ENCODE data around the gene ARHGAP26. TPM values are rescaled to one million over a fixed set of nuclear protein-coding genes. Genes with fewer than 3 reads are reported as not detected.

The ARHGAP26 gene
- total and polyA plus RNA-seq, 7 donors, result 2.5 to 28.7 (median 12.0) TPM

DNA sequence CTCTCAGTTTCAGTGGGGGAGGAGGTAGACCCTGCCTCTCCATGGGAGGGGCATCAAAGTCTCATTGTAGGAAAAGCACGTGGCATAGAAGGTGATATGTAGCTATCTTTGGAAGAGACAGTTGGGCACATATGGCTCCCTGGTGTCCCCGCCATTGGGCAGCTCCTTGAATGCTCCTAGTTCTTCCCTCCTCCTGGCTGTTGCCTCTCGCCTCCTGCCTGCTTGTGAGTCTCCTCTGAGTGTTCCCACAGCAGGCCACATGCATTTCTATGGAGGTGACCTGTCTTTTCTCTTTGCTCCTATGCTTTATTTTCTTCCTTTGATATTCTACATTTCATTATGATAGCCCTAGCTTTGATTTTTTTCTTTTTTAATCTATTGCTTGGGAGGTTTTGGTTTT is 138.5 kb downstream of the ARHGAP26 start:
- H3K27ac ChIP-seq, result no peak overlapping the region
- ATAC-seq, result no peak
- H3K36me3 ChIP-seq (ENCODE audit: insufficient read depth in 1 of 2, low read depth in 1 of 2), result peaks cover 2 to 38% of the 10 kb centered on the region in 2 donors
- WGBS, 3 donors, result 77 to 89% (median 78%) methylated on average over 3 of the region's 3 CpGs
- H3K4me1 ChIP-seq, result peaks cover 8% of the 10 kb centered on the region
- no peaks in the 10 kb centered on the region for H3K9me3 ChIP-seq
- TF ChIP-seq, protein P1, sequence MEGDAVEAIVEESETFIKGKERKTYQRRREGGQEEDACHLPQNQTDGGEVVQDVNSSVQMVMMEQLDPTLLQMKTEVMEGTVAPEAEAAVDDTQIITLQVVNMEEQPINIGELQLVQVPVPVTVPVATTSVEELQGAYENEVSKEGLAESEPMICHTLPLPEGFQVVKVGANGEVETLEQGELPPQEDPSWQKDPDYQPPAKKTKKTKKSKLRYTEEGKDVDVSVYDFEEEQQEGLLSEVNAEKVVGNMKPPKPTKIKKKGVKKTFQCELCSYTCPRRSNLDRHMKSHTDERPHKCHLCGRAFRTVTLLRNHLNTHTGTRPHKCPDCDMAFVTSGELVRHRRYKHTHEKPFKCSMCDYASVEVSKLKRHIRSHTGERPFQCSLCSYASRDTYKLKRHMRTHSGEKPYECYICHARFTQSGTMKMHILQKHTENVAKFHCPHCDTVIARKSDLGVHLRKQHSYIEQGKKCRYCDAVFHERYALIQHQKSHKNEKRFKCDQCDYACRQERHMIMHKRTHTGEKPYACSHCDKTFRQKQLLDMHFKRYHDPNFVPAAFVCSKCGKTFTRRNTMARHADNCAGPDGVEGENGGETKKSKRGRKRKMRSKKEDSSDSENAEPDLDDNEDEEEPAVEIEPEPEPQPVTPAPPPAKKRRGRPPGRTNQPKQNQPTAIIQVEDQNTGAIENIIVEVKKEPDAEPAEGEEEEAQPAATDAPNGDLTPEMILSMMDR (IDR thresholded peaks at IDR 0.05), result no peak
- no peak for DNase-seq
- H3K27me3 ChIP-seq (ENCODE audit: insufficient read depth in 3 of 3, low read length in 2 of 3), result no peaks in the 10 kb centered on the region
- H3K4me3 ChIP-seq, result peak overlapping the region; percentile 32
- intact Hi-C loops (cut with DNase I), result no loop called here

DNA sequence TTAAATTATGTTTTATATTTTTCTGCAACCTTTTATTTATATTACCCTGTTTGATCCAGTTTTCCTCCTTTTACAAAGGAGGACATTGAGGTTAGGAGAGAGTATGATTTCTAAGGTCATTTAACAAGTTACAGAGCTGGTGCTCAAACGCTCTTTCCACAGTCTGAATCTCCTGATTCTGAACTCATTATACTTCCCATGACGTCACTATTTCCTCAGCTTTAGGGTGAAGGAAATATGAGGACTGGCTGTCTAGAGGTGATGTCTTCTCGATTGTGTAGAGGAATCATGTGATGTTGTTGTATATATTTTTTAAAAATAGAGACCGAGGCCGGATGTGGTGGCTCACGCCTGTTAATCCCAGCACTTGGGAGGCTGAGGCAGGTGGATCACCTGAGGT is 140.0 kb downstream of the ARHGAP26 start:
- DNase-seq, result no peak
- Histone ChIP-seq H3K27me3 (ENCODE audit: insufficient read depth in 3 of 3, low read length in 2 of 3) (no peaks in the 10 kb centered on the region), H3K4me3 (no peak overlapping the region), H3K9me3 (no peaks in the 10 kb centered on the region), H3K27ac (no peak overlapping the region), H3K4me1 (peaks cover 8% of the 10 kb centered on the region), H3K36me3 (ENCODE audit: insufficient read depth in 1 of 2, low read depth in 1 of 2) (peaks cover 0 to 39% of the 10 kb centered on the region in 2 donors)
- intact Hi-C loops (cut with DNase I), result no loop called here
- TF ChIP-seq, protein P1 (IDR thresholded peaks at IDR 0.05), result no peak
- WGBS, 3 donors, result 83 to 90% (median 90%) methylated on average over 6 of the region's 6 CpGs
- no peak for ATAC-seq

DNA sequence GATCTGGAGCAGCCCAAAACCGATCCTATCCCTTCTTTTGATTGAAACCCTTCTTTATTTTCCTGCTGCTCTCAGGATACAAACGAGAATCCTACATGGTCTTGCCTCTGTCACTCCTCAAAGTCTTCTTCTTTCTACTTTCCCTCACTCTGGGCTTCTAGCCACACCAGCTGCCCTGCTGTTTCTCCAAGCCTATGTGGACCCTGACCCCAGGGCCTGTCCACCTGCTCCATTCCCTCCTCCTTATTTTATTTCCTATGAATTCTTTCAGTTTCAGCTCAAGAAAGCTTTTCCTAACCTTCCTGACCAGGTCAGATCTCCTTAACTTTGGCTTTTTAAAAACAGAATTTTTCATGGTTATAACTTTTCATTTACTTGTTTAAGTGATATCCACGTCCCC is 141.0 kb downstream of the ARHGAP26 start:
- TF ChIP-seq, protein P1 (IDR thresholded peaks at IDR 0.05), result no peak
- Histone ChIP-seq H3K27ac (no peak overlapping the region), H3K36me3 (ENCODE audit: insufficient read depth in 1 of 2, low read depth in 1 of 2) (peaks cover 0 to 39% of the 10 kb centered on the region in 2 donors), H3K4me3 (no peak overlapping the region), H3K4me1 (peaks cover 8% of the 10 kb centered on the region), H3K9me3 (no peaks in the 10 kb centered on the region), H3K27me3 (ENCODE audit: insufficient read depth in 3 of 3, low read length in 2 of 3) (no peaks in the 10 kb centered on the region)
- no peak for ATAC-seq
- no peak for DNase-seq
- intact Hi-C loops (cut with DNase I), result no loop called here
- WGBS, 3 donors, result 65 to 80% (median 67%) methylated on average over 3 of the region's 3 CpGs

DNA sequence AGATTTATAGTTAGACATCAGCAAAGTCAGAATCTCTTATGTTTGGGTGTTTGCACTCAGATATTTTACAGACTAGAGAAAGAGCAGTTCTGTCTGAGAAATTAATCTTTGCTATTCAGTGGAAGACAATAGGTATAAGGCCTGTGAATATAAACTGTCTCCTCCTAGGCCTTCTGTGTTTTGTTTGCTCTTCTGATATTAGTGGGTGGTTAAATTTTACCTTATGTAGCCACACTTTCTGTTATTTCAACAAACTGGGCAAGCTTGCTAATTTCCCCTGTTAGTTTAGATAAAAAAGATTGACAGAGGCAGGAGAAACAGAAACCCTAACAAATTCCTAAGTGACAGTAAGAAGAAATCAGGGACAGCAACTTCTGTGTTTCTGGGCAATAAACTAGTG is 141.6 kb downstream of the ARHGAP26 start:
- intact Hi-C loops (cut with DNase I), result no loop called here
- TF ChIP-seq, protein P1 (IDR thresholded peaks at IDR 0.05), result no peak
- no peak for ATAC-seq
- no peak for DNase-seq
- H3K36me3 ChIP-seq (ENCODE audit: insufficient read depth in 1 of 2, low read depth in 1 of 2), result peaks cover 0 to 39% of the 10 kb centered on the region in 2 donors
- H3K27ac ChIP-seq, result no peak overlapping the region
- H3K9me3 ChIP-seq, result no peaks in the 10 kb centered on the region
- H3K4me1 ChIP-seq, result peaks cover 7% of the 10 kb centered on the region
- H3K4me3 ChIP-seq, result no peak overlapping the region
- no peaks in the 10 kb centered on the region for H3K27me3 ChIP-seq (ENCODE audit: insufficient read depth in 3 of 3, low read length in 2 of 3)

DNA sequence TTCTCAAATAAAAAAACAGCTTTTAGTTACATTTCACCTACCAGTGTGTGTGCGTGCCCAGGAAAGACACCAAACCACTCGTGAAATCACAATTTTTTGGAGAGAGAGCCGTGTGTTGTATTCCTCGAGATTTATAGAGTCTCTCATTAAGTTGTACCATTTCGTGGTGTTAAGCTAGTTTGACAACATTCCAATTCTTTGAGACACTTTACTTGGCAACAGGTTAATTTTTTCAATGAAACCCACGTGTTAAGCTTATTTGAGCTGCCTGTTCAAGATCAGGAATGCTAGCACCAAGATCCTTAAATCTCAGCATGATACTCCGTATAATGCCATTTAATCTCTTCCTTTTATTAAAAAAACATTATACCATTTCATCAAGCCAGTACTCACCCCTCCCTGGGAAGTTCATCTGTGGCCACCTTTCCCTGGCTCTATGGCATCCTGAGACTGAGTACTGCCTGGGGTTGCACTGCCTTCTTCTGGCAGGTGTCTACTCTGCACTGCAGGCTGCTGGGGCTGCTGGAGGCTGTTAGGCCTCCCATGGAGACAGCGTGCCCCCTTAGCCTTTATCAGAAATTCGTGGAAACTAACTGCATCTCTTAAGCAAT is 143.7 kb downstream of the ARHGAP26 start:
- peaks cover 0 to 39% of the 10 kb centered on the region in 2 donors for H3K36me3 ChIP-seq (ENCODE audit: insufficient read depth in 1 of 2, low read depth in 1 of 2)
- intact Hi-C loops (cut with DNase I), result no loop called here

More for the DNA sequence above, 143.7 kb downstream of the ARHGAP26 start:
- no peaks in the 10 kb centered on the region for H3K27me3 ChIP-seq (ENCODE audit: insufficient read depth in 3 of 3, low read length in 2 of 3)
- 63 to 81% (median 69%) methylated on average over 9 of the region's 9 CpGs for WGBS, 3 donors
- ATAC-seq (no peak), DNase-seq (no peak)
- TF ChIP-seq, protein P1 (IDR thresholded peaks at IDR 0.05), result no peak
- H3K9me3 ChIP-seq, result no peaks in the 10 kb centered on the region
- H3K4me3 ChIP-seq, result no peak overlapping the region
- H3K27ac ChIP-seq, result no peak overlapping the region
- H3K4me1 ChIP-seq, result no peaks in the 10 kb centered on the region
